HG02973 (cell line): ENCODE results near the gene TBR1.

Experiments used
- ATAC-seq: cut with Tn5 transposase; IDR thresholded peaks from one replicate; pipeline ENCODE4 v1.9.1; 2021; ENCODE audit warnings: moderate library complexity; ENCODE audit not compliant: unreplicated experiment

Gene TBR1

GRCh38 chr2:161426922-161427663, 11.0 kb downstream of the TBR1 start:
- no peak for ATAC-seq

GRCh38 chr2:161427664-161428587, 11.8 kb downstream of the TBR1 start:
- ATAC-seq = no peak

- no peak for ATAC-seq
Measured at GRCh38 chr2:161430386-161430785, 14.3 kb downstream of the TBR1 start.

GRCh38 chr2:161432107-161432506, 16.0 kb downstream of the TBR1 start:
- ATAC-seq = no peak

- no peak for ATAC-seq
Measured at GRCh38 chr2:161434118-161434517, 18.0 kb downstream of the TBR1 start.

GRCh38 chr2:161436411-161436810, 20.3 kb downstream of the TBR1 start:
- no peak for ATAC-seq

GRCh38 chr2:161438598-161438997, 22.5 kb downstream of the TBR1 start:
- no peak for ATAC-seq

GRCh38 chr2:161445097-161445496, 29.0 kb downstream of the TBR1 start:
- no peak for ATAC-seq

- no peak for ATAC-seq
Measured at GRCh38 chr2:161448431-161448830, 32.3 kb downstream of the TBR1 start.

GRCh38 chr2:161471631-161472030, 55.5 kb downstream of the TBR1 start:
- ATAC-seq = no peak

- ATAC-seq = no peak
Measured at GRCh38 chr2:161474920-161475319, 58.8 kb downstream of the TBR1 start.
